ENCODE results near the gene GALNT9. TPM values are rescaled to one million over a fixed set of nuclear protein-coding genes. Genes with fewer than 3 reads are reported as not detected.

GALNT9 gene
- total RNA-seq, 2 experiments from 2014 or later = not detected

DNA sequence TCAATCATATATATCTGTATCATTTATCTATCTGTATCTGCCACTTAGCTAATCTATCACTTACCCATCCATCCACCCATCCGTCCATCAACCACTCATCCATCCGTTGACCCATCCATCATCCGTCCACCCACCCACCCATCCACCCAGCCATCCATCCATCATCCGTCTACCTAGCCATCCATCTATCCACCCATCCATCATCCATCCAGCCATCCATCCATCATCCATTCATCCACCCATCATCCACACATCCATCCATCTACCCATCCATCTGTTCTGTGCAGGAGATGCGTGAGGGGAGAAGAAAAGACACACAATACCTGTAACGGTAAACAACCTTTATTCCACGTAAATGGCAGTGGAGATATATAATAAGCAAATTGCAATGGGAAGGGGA lies 165.0 kb downstream of the GALNT9 start:
- POLR2A ChIA-PET = no interaction called here
- no peak for TF ChIP-seq CTCF (IDR thresholded peaks at IDR 0.05)

GRCh38 chr12:132163911-132164288 lies 165.5 kb downstream of the GALNT9 start:
- Histone ChIP-seq H3K36me3 (ENCODE audit: insufficient read depth, low read length) (no peaks in the 10 kb centered on the region), H3K27me3 (ENCODE audit: control insufficient read depth in 1 of 2, insufficient read depth in 2 of 2, low read length in 2 of 2) (no peaks in the 10 kb centered on the region), H3K4me1 (ENCODE audit: insufficient read depth, low read length) (peaks cover 36% of the 10 kb centered on the region), H3K9me3 (ENCODE audit: control insufficient read depth in 1 of 2, insufficient read depth in 1 of 2, low read length in 2 of 2) (peaks cover 0 to 29% of the 10 kb centered on the region in 2 experiments), H3K27ac (ENCODE audit: low read depth in 1 of 2, low read length in 2 of 2) (no peak overlapping the region), H3K4me3 (ENCODE audit: low read length) (no peak overlapping the region)
- H3K27ac Mint-ChIP-seq = no peak overlapping the region
- no peaks in the 10 kb centered on the region for H3K36me3 Mint-ChIP-seq (ENCODE audit: low read depth)
- H3K9me3 Mint-ChIP-seq = no peaks in the 10 kb centered on the region
- intact Hi-C loops (cut with DNase I, micrococcal nuclease) = loop anchor here in 1 of 2 experiments (2.0 kb wide), 1 partner anchor 23 kb away; no protein-coding TSS in a partner anchor
- H3K4me1 Mint-ChIP-seq (ENCODE audit: low read depth) = peaks cover 6% of the 10 kb centered on the region
- no peak overlapping the region for H3K4me3 Mint-ChIP-seq
- CTCF ChIA-PET = no interaction called here
- no peak for TF ChIP-seq CTCF (IDR thresholded peaks at IDR 0.05)
- no peaks in the 10 kb centered on the region for H3K27me3 Mint-ChIP-seq
- DNase-seq (no peak), ATAC-seq (ENCODE audit: poor library complexity) (no peak)
- POLR2A ChIA-PET = no interaction called here

More for the DNA sequence above, 165.0 kb downstream of the GALNT9 start:
- Histone ChIP-seq H3K27ac (ENCODE audit: low read depth in 1 of 2, low read length in 2 of 2) (no peak overlapping the region), H3K27me3 (ENCODE audit: control insufficient read depth in 1 of 2, insufficient read depth in 2 of 2, low read length in 2 of 2) (no peaks in the 10 kb centered on the region), H3K4me1 (ENCODE audit: insufficient read depth, low read length) (peaks cover 36% of the 10 kb centered on the region), H3K36me3 (ENCODE audit: insufficient read depth, low read length) (no peaks in the 10 kb centered on the region), H3K4me3 (ENCODE audit: low read length) (no peak overlapping the region), H3K9me3 (ENCODE audit: control insufficient read depth in 1 of 2, insufficient read depth in 1 of 2, low read length in 2 of 2) (peaks cover 0 to 26% of the 10 kb centered on the region in 2 experiments)
- Mint-ChIP-seq H3K27me3 (no peaks in the 10 kb centered on the region), H3K9me3 (no peaks in the 10 kb centered on the region), H3K36me3 (ENCODE audit: low read depth) (no peaks in the 10 kb centered on the region), H3K4me3 (no peak overlapping the region), H3K4me1 (ENCODE audit: low read depth) (peaks cover 6% of the 10 kb centered on the region), H3K27ac (no peak overlapping the region)
- no peak for ATAC-seq (ENCODE audit: poor library complexity)
- intact Hi-C loops (cut with DNase I, micrococcal nuclease) = no loop called here
- no peak for DNase-seq
- CTCF ChIA-PET = no interaction called here

- H3K27ac Mint-ChIP-seq = no peak overlapping the region
Observed at GRCh38 chr12:132163041-132163910, 166.1 kb downstream of the GALNT9 start.

More at GRCh38 chr12:132163041-132163910, 166.1 kb downstream of the GALNT9 start:
- ATAC-seq (ENCODE audit: poor library complexity) (no peak), DNase-seq (no peak)
- intact Hi-C loops (cut with DNase I, micrococcal nuclease) = loop anchor here in 1 of 2 experiments (2.0 kb wide), 1 partner anchor 24 kb away; no protein-coding TSS in a partner anchor
- no peak for TF ChIP-seq CTCF (IDR thresholded peaks at IDR 0.05)
- CTCF ChIA-PET = interaction anchor here (1.2 kb wide), 1 partner anchor 9 kb away, joined by 4 read pairs; no protein-coding TSS in a partner anchor
- Mint-ChIP-seq H3K9me3 (no peaks in the 10 kb centered on the region), H3K27me3 (no peaks in the 10 kb centered on the region), H3K36me3 (ENCODE audit: low read depth) (no peaks in the 10 kb centered on the region), H3K4me3 (no peak overlapping the region), H3K4me1 (ENCODE audit: low read depth) (peaks cover 6% of the 10 kb centered on the region)
- no peak overlapping the region for H3K27ac ChIP-seq (ENCODE audit: low read depth in 1 of 2, low read length in 2 of 2)
- H3K4me3 ChIP-seq (ENCODE audit: low read length) = peak overlapping the region; percentile 38
- peaks cover 32% of the 10 kb centered on the region for H3K4me1 ChIP-seq (ENCODE audit: insufficient read depth, low read length)
- peaks cover 0 to 32% of the 10 kb centered on the region in 2 experiments for H3K9me3 ChIP-seq (ENCODE audit: control insufficient read depth in 1 of 2, insufficient read depth in 1 of 2, low read length in 2 of 2)
- H3K36me3 ChIP-seq (ENCODE audit: insufficient read depth, low read length) = no peaks in the 10 kb centered on the region
- POLR2A ChIA-PET = interaction anchor here (1.1 to 2.5 kb wide), 4 partner anchors 16 to 56 kb away, joined by 3 to 12 read pairs (median 4); no protein-coding TSS in a partner anchor
- no peaks in the 10 kb centered on the region for H3K27me3 ChIP-seq (ENCODE audit: control insufficient read depth in 1 of 2, insufficient read depth in 2 of 2, low read length in 2 of 2)

Measured in CD4-positive, alpha-beta T cell (primary cell).